Measurements from ENCODE around the gene GRAMD2B.
"Not testable (repeated sequence)": the region's sequence is repeated elsewhere in the genome, so short reads cannot be mapped to it uniquely, and the experiment has no call there.

The GRAMD2B gene, protein sequence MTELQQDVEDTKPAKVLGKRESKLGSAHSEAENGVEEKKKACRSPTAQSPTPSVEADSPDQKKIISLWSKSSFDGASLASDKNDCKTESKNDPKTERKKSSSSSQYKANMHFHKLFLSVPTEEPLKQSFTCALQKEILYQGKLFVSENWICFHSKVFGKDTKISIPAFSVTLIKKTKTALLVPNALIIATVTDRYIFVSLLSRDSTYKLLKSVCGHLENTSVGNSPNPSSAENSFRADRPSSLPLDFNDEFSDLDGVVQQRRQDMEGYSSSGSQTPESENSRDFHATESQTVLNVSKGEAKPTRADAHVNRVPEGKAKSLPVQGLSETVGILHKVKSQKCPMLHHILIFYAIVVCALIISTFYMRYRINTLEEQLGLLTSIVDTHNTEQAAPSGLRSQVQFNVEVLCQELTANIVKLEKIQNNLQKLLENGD

DNA sequence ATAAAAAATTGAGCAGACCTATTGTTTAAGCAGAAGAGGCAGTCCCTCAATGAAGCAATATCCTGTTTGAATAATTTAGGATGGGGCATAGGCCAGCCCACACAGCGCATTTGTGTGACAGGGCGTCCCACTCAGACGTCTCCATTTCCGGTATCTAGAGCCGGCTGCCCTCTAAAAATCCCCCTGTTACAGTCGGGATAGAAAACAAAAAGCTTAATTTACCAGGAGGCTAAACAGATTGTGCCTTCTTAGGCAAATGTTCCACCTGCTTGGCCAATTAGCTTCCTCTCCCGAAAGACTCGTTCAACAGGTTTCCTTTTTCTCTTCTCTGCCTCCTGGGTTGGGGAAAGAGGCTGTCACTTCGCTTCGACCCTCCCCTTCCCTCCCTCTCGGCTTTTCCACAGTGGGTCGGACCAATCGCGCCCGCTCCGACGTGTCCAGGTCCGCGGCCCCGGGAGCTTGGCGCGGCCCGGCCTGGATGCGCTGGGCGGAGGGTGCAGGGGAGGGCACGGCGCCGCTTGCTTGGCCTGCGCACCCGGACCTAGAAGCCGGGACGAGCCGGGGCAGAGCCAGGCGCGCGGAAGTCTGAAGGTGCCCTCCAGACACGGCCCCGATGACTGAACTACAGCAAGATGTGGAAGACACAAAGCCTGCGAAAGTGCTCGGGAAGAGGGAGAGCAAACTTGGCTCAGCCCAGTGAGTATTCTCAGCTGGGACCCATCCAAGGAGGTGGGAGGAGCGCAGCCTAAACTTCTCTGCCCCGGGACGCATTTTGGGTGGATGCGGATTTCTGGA lies at the start of gene GRAMD2B:
Gene GRAMD2B, plus strand, starts transcription at position 416 of the 795 bp plus-strand sequence. Its CDS starts 198 bp downstream, at position 614.
- DNase-seq: peak; percentile 79

DNA sequence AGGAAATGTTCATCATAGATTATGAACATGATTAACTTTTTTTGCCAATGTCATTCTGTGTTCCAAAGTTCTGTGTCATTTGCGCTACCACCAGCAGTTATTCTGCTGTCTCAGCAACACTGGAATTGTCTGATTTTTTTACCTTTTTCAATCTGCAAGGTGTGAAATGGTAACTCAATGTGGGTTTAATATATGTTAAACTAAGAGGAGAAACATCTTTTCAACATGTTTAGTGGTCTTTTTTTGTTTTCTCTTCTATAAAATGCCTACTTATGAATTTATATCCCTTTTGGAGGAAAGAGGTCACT lies 49.1 kb upstream of the GRAMD2B start:
- DNase-seq: no peak

DNA sequence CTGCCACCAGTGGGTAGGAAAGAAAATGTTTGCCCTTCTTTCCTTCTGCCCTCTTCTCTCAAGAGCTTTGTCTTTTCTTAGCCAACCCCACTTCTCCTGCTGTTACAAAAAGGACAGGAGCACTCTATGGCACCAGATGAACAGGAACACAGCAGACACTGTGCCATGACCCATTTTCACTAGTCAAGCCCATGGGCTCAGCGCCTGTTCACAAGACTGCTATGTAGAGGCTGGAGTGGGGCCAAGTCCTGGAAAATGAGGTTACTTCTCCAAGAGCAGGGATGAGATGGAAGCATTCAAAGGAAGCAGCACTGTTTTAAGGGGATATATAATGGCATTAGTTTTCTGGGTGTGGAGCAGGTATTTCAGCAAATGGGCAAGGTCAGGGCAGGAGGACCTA lies 46.8 kb upstream of the GRAMD2B start:
- no peak for DNase-seq

DNA sequence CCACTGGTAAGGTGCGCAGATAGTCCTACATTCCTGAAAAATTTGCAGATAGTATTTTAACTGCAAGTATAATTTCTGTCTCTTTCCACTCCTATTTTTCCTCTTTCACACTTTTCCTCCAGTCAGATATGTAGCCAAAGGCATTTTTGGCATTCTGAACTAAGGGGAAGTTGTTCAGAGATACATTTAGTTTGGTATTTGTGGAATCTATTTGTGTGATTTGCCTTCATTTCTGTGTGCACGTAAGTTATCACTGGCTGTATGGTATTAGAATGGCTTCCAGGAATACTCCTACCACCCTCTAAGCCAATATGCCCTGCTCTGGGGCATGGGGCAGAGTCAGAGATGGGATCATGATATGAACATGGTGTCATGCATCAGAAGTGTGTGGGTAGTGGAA lies 45.8 kb upstream of the GRAMD2B start:
- DNase-seq: no peak

DNA sequence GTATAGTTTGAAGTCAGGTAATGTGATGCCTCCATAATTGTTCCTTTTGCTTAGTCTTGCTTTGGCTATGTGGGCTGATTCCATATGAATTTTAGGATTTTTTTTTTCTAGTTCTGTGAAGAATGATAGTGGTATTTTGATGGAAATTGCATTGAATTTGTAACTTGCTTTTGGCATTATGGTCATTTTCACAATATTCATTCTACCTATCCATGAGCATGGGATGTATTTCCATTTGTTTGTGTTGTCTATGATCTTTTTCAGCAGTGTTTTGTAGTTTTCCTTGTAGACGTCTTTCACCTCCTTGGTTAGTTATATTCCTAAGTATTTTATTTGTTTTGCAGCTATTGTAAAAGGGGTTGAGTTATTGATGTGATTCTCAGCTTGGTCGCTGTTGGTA lies 42.9 kb upstream of the GRAMD2B start:
- DNase-seq: not testable (repeated sequence)

DNA sequence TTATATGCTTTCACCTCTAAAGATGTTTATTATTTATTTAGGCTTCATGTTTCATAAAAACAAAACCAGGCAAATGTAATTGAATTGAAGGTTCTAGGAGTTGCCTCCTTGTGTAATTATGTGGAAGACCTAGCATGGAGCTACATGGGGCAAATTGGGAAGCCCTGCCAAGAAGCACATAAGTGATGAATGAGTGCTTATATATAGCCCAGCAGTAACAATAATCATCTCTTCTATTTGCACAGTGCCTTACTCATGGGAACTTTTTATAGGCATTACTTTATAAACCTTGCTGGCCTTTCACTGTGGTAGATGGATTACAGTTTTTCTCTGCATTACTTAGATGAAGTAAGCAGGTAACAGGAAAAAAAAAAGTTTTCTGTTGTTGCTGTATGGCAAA lies 40.0 kb upstream of the GRAMD2B start:
- no peak for DNase-seq

DNA sequence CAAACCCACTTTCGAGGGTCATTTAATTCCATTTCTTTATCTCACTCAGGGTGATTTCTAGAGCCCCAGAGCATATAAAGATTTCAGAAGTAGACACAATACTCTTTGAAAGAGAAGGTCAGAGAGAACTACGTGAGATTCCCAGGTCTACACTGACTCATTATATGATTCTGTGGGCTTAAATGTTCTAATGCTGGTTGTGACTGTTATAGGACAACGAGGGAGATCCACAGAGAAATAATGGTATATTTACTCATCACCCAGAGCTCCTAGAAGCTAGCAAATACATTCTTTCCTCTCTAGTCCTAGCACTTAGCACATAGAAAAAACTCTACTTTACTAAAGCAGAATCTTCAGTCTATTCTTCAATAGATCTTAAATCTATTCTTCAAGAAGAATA lies 39.4 kb upstream of the GRAMD2B start:
- DNase-seq: no peak

DNA sequence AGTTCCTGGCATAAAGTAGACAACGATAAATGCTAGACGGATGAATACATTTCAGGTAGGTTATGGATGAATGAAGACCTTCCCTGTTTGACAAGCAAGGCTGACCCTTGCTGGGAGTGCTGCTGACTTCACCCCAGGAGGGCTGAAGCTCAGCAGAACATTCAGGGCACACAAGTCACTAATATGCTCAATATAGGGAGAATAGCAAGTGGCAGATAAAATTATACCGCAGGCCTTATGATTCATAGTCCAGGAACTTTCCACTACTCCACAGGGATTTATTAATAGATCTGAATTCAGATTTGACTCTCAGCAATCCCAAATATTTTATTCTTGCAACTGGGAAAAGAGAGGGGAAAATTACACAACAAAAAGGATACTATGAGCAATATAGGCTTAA lies 38.2 kb upstream of the GRAMD2B start:
- no peak for DNase-seq

DNA sequence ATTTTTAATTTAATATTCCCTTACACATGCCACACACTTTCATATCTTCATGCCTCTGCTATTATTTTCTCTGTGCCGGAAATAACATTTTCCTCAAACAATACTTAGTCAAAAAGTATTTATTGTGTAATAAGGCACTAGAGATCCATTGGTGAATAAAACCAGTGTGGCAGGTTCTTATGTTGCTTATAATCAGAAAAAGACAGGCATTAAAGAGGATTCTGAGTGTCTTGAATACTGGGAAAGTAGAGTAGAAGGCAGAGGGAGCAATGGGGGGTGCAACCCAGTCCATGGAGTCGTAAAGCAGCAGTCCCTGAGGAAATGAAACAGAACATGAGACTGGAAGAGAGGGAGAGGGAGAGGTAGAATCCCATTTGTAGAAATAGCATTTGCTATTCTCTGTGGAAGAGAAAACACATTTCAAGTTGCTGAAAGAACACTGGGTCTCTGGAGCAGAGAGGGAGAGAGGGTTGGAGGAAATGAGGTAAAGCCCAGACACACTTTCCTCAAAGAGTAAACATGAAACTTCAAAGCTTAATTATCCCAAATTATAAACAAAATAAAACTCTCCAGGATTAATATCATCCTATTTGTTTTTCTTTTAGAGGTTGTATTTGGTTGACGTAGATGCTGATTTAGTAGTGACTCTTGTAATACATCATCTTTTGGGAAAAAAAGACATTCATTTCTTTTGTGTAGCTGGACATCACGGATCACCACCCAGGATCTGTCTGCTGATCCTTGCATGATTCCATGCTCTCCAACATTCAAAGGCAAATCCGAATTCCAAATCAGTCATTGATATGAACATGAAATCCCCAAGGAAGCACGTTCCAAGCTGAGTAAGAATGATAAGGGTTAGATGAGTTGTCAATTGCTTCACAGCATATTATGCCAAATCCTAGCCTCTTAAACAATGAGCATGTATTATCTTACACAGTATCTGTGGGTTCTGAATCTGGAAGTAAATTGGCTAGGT lies 37.4 kb upstream of the GRAMD2B start:
- DNase-seq: no peak

DNA sequence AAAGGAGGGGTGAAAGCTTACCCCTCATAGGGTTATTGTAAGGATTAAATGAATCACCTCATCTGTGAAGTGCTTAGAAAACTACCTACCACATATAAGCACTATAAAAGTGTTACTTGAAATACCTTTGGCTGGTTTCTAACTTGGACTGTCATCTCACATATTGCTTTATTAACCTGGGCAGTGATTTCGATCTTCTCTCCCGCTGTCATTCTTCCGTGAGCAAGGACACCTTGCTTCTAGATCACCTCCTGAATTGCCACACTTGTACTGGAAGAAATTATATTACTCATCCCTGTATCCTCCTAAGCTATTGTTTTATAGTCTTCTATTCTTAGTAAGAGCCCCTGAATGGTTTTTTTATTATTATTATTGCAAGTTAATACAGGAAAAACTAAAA lies 34.0 kb upstream of the GRAMD2B start:
- DNase-seq: no peak

DNA sequence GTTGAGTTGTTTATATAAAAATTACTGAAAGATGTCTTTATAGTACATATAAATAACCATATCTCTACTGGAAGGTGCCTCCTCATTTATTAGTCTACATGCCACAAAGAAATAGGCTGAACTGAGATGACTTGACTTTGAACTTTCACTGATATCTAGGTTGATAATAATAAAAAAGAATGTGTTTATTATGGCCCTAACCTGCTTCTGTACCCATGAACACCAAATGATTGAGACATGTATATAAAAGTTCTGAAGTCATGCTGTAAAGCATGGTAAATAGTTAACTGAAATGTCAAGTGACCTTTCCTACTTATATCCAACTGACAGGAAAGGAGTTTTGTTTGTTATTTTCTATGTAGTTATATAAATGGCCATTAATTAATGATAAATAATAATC lies 33.2 kb upstream of the GRAMD2B start:
- DNase-seq: no peak

DNA sequence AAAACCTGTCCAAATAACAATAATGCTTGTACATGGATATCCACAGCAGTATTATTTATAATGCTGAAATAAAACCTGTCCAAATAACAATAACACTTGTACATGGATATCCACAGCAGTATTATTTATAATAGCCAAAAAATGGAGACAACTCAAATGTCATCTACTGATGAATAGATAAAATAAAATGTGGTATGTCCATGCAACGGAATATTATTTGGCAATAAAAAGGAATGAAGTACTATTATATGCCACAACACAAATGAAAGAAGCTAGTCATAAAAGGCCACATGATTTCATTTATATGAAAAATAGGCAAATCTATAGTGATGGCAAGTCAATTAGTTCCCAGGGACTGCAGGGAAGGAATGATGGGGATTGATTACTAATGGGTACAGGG lies 31.8 kb upstream of the GRAMD2B start:
- no peak for DNase-seq

DNA sequence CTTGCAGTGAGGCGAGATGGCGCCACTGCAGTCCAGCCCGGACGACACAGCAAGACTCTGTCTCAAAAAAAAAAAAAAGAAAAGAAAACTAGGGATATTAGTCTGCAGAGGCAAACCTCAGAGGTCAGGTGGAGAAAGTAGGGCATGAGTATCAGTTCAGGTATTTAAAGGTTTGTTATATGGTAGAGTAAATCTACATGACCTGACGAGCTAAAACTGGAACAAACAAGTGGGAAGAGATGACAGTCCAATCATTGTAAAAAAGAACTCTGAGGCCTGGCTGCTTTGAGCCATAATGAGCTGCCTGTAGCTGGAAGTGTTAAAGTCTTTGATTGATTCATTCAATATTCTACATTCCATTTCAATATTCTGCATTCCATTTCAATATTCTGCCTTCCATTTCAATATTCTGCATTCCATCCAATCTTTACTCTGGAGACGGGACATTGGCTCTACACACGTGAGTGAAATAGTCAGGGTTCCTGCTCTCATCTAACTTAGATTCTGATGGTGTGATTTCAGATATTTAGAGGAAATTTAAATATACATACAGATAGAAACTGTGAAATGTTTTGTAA lies 28.9 kb upstream of the GRAMD2B start:
- no peak for DNase-seq

DNA sequence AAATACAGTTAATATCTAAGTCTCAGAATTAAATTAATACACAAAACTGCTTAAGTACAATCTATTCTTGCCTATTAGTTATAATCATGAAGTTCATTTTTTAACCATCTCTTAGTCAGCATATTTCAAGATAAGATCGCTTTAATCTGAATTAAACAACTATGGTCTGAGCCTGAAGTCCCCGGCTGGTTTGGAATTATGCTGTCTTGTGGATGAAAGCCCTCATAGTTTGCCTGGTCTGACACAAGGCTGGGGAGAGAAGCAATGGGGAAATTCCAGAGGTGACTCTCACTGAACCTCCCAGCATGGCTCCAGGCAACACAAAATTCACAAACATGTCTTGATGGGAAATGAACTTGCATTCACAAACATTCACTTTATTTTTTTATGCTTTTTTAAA lies 28.0 kb upstream of the GRAMD2B start:
- no peak for DNase-seq

DNA sequence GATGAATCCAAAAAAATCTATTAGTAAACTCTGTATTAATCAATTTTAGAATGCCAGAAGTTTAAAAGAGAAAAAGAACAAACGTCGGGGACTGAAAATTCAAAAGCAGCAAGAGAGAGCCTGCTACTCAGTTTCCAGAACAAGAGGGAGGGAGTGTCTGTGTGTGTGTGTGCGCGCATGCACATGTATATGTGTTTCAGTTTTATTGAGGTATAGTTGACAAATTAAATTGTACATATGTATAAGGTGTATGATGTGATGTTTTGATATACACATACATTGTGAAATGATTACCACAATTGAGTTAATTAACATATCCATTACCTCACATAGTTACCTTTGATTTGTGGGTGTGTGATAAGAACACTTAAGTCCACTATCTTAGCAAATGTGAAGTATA lies 27.6 kb upstream of the GRAMD2B start:
- no peak for DNase-seq

DNA sequence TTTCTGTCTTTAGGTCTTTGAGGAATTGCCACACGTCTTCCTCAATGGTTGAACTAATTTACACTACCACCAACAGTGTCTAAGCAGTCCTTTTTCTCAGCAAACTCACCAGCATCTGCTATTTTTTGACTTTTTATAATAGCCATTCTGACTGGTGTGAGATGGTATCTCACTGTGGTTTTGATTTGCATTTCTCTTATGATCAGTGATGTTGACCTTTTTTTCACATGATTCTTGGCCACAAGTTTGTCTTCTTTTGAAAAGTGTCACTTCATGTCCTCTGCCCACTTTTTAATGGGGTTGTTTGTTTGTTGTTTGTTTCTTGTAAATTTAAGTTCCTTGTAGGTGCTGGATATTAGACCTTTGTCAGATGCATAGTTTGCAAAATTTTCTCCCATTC lies 26.5 kb upstream of the GRAMD2B start:
- DNase-seq: not testable (repeated sequence)

DNA sequence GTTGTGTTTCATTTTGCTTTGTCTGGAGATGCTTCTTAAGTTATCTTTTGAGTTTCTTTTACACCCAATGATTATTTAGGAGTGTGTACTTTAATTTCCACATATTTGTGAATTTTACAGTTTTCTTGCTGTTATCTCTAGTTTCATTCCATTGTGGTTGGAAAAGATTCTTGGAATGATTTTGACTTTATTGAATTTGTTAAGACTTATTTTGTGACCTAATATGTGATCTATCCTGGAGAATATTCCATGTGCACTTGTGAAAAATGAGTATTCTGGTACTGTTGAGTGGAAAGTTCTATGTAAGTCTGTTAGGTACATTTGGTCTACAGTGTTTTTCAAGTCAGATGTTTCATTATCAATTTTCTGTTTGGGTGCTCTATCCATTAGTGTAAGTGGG lies 24.4 kb upstream of the GRAMD2B start:
- no peak for DNase-seq

DNA sequence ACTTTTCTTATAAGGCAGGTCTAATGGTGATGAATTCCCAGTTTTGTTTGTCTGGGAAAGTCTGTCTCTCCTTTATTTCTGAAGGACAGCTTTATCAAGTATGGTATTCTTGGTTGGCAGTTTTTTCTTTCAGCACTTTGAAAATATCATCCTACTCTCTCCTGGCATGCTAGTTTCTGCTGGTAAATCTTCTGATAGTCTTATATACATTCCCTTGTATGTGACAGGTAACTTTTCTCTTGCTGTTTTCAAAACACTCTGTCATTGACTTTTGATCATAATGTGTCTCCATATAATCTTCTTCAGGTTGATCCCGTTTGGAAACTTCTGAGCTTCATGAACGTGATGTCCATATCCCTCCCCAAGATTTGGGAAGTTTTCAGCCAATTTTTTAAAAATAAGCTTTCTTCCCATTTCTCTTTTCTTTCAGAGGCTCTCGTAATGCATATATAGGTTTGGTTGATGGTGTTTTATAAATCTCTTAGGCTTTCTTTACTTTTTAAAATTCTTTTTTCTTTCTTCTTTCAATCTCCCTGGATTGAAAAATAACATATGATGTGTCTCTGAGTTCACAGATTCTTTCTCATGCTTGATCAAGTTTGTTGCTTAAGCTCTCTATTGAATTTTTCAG lies 22.5 kb upstream of the GRAMD2B start:
- no peak for DNase-seq

DNA sequence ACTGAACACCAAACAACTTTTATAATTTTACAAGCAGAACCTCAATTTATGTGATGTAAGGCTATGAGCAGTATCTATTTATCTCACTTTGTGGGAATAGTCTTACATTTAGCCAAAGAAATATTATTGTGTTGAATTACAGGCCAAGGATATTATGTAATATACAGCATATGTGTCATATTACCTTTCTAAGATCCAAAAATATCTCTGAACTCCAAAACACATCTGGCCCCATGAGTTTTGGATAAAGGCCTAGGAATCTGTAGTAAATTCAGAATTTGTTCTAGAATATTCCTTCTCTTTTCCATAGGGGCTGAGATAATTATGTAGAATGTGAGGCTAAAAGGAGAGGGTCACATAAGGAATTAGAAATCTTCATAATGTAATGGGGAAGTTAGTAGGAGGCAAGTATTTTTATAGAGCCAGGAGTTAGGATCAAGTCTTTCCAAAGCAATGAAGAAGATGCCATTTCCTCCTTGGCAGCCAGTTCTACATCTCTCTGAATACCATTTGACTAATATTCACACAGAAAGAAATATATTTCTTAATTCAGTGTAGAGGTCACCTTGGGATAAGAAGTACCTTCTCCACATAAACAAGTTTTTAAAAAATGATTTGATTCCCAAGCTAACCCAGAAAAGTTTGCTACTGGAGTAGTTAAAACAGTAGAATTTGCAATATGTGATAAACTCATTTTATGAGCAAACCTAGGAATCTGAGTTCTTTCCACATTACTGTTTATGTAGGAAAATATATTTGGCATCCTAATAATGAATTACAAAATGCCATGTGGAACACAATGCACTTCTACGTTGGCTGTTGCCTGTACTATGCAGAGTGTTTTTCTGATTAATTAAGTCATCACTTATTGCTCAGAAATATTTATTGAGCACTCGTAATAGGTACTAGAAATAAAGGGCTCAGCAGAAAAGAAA lies 20.3 kb upstream of the GRAMD2B start:
- DNase-seq: no peak

DNA sequence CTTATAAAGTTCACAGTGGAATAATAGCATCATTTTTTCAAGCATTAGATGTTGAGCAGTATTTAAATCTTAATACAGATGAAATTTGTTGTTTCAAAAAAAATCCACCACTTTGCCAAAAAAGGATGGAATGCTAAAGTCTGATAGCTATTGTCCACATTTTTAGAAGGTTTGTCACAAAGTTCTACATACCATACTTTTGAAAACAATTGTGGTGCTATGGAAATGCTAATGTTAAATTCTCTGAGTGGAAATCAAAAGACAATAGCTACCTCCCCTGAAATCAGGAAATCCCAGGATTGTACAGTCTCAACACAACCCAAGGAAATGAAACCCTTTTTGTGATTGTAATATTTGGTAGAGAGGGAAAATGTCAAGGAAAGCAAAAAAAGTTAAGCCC lies 19.3 kb upstream of the GRAMD2B start:
- DNase-seq: no peak

DNA sequence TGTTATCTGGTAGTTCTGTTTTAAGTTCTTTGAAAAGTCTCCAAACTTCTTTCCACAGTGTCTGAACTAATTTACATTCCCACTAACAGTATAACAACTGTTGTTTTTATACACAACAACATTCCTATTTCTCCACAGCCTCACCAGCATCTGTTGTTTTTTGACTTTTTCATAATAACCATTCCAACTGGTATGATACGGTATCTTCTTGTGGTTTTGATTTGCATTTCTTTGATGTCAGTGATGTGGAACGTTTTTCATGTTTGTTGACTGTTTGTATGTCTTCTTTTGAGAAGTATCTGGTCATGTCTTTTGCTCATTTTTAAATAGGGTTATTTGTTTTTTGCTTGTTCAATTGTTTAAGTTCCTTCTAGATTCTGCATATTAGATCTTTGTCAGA lies 12.6 kb upstream of the GRAMD2B start:
- no peak for DNase-seq
